ENCODE results near the gene AGPS. TPM values are rescaled to one million over a fixed set of nuclear protein-coding genes. Genes with fewer than 3 reads are reported as not detected.

The AGPS gene
- total RNA-seq, 1 experiment from 2014 or later, result 46.7 TPM

- DNase-seq (ENCODE audit: low spot score), result no peak
- H3K27ac ChIP-seq (ENCODE audit: low read depth, low read length, poor library complexity, severe bottlenecking), result no peak overlapping the region
- H3K4me1 ChIP-seq (ENCODE audit: insufficient read depth, low read length, poor library complexity, severe bottlenecking), result peaks cover 17% of the 10 kb centered on the region
- H3K4me3 ChIP-seq (ENCODE audit: low read depth, low read length, poor library complexity, severe bottlenecking), result no peak overlapping the region
- no TSS peak for BruUV-seq (replicated peaks)
- ChIA-PET CTCF (no interaction called here), POLR2A (ENCODE audit: low non-redundant PET) (no interaction called here)
- TF ChIP-seq EZH2 (IDR thresholded peaks at IDR 0.05; ENCODE audit: borderline replicate concordance, low read depth, low read length, poor library complexity, severe bottlenecking), result no peak
- TF ChIP-seq CTCF (conservative IDR thresholded peaks at IDR 0.05; ENCODE audit: low read depth, low read length), result no peak
- intact Hi-C loops (cut with micrococcal nuclease; ENCODE audit: unreplicated experiment), result no loop called here
- no peaks in the 10 kb centered on the region for H3K9me3 ChIP-seq (ENCODE audit: low read depth, low read length, poor library complexity, severe bottlenecking)
- no peaks in the 10 kb centered on the region for H3K36me3 ChIP-seq (ENCODE audit: insufficient read depth, low read length, poor library complexity, severe bottlenecking)
- H3K27me3 ChIP-seq (replicated peaks; ENCODE audit: insufficient read depth, low read depth, low read length, poor library complexity), result no peaks in the 10 kb centered on the region
Measured at GRCh38 chr2:177554365-177554764, 161.8 kb downstream of the AGPS start.

GRCh38 chr2:177556153-177556552 is 163.6 kb downstream of the AGPS start:
- no TSS peak for BruUV-seq (replicated peaks)
- ChIA-PET CTCF (no interaction called here), POLR2A (ENCODE audit: low non-redundant PET) (no interaction called here)
- Histone ChIP-seq H3K4me3 (ENCODE audit: low read depth, low read length, poor library complexity, severe bottlenecking) (no peak overlapping the region), H3K27me3 (replicated peaks; ENCODE audit: insufficient read depth, low read depth, low read length, poor library complexity) (no peaks in the 10 kb centered on the region), H3K27ac (ENCODE audit: low read depth, low read length, poor library complexity, severe bottlenecking) (no peak overlapping the region), H3K9me3 (ENCODE audit: low read depth, low read length, poor library complexity, severe bottlenecking) (no peaks in the 10 kb centered on the region), H3K36me3 (ENCODE audit: insufficient read depth, low read length, poor library complexity, severe bottlenecking) (no peaks in the 10 kb centered on the region), H3K4me1 (ENCODE audit: insufficient read depth, low read length, poor library complexity, severe bottlenecking) (peaks cover 12% of the 10 kb centered on the region)
- DNase-seq (ENCODE audit: low spot score), result no peak
- TF ChIP-seq EZH2 (IDR thresholded peaks at IDR 0.05; ENCODE audit: borderline replicate concordance, low read depth, low read length, poor library complexity, severe bottlenecking) (no peak), CTCF (conservative IDR thresholded peaks at IDR 0.05; ENCODE audit: low read depth, low read length) (no peak)
- intact Hi-C loops (cut with micrococcal nuclease; ENCODE audit: unreplicated experiment), result no loop called here

- no peaks in the 10 kb centered on the region for H3K27me3 ChIP-seq (replicated peaks; ENCODE audit: insufficient read depth, low read depth, low read length, poor library complexity)
- H3K36me3 ChIP-seq (ENCODE audit: insufficient read depth, low read length, poor library complexity, severe bottlenecking), result no peaks in the 10 kb centered on the region
- peaks cover 12% of the 10 kb centered on the region for H3K4me1 ChIP-seq (ENCODE audit: insufficient read depth, low read length, poor library complexity, severe bottlenecking)
- intact Hi-C loops (cut with micrococcal nuclease; ENCODE audit: unreplicated experiment), result no loop called here
- TF ChIP-seq EZH2 (IDR thresholded peaks at IDR 0.05; ENCODE audit: borderline replicate concordance, low read depth, low read length, poor library complexity, severe bottlenecking) (no peak), CTCF (conservative IDR thresholded peaks at IDR 0.05; ENCODE audit: low read depth, low read length) (no peak)
- no peaks in the 10 kb centered on the region for H3K9me3 ChIP-seq (ENCODE audit: low read depth, low read length, poor library complexity, severe bottlenecking)
- no TSS peak for BruUV-seq (replicated peaks)
- DNase-seq (ENCODE audit: low spot score), result no peak
- H3K4me3 ChIP-seq (ENCODE audit: low read depth, low read length, poor library complexity, severe bottlenecking), result no peak overlapping the region
- ChIA-PET CTCF (no interaction called here), POLR2A (ENCODE audit: low non-redundant PET) (no interaction called here)
- no peak overlapping the region for H3K27ac ChIP-seq (ENCODE audit: low read depth, low read length, poor library complexity, severe bottlenecking)
Measured at GRCh38 chr2:177557794-177558193, 165.2 kb downstream of the AGPS start.
